NCI-H345 treated with DMSO at 0.1 percent for 48 hours (cell line): Measurements from ENCODE around the gene KYNU.
"Not testable (repeated sequence)": the region's sequence is repeated elsewhere in the genome, so short reads cannot be mapped to it uniquely, and the experiment has no call there.

ENCODE experiments used
- DNase-seq: peaks from one replicate; lab custom pipeline; 2025; ENCODE audit not compliant: unreplicated experiment; lab: John Stamatoyannopoulos, UW

The KYNU gene

DNA sequence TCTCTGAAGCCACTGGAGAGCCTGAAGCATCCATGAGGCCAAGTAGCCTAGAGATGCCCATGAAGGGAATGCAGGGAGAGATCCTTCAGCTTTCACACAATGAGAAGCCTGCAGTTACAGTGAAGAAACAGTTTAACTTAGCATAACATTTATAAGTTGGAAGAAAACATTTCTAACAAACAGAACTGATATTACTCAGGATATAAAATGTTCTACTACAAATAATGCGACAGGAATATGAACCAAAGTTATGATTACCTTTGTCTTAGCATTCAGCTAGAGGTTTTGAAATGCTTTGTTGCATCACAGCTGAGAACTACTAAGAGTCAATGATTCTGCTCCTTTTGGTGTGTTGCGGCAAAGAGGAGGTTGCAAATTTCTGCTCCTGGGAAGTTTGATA, 6.9 kb upstream of the KYNU start:
- DNase-seq = no peak

DNA sequence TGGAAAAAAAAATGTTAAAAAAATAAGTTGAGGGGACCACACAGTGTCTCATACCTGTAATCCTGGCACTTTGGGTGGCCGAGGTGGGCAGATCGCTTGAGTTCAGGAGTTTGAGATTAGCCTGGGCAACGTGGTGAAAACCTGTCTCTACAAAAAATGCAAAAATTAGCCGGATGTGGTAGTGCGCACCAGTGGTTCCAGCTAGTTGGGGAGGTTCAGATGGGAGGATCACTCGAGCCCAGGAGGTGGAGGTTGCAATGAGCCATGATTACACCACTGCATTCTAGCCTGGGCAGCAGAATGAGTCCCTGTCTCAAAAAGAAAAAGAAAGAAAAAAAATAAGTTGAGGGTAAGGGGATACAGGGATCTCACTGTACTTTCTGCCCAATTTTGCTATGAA, 6.1 kb upstream of the KYNU start:
- DNase-seq = no peak

DNA sequence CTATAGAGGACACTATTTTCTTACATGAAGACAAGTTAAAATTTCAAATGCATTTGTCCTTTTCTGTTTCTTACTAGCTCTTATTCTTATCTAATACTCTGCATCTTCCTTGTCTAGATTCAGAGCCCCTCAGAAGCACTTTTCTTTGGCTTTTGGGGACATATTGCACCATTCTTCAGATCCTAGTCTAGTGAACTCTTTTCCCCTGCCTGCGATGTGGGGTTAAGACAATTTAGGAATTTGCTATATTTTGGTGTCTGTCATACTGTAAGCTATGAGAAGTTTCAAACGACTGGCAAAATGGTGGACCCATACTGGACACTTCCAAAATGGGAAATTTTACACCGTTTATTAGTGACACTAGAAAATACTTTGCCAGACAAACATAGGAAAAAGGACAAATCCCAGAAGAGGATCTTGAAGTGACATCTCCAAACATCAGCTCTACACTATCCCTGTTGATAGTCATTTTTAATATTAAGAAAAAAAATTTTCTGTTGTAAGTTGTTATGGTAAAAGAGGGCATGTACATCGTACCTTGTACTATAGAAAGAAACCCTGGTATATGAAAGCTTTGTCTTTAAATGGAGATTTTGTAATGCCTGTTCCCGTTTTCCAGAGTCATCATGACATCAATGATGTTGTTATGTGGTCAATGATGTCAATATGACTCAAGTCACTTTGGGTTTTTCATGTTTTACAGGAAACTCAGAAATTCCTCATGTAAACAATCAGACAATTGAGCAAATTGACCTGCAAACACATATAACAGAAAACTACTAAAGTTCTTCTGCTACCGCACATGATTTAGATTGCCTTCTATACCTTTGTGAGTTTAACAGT, 4.4 kb upstream of the KYNU start:
- no peak for DNase-seq

DNA sequence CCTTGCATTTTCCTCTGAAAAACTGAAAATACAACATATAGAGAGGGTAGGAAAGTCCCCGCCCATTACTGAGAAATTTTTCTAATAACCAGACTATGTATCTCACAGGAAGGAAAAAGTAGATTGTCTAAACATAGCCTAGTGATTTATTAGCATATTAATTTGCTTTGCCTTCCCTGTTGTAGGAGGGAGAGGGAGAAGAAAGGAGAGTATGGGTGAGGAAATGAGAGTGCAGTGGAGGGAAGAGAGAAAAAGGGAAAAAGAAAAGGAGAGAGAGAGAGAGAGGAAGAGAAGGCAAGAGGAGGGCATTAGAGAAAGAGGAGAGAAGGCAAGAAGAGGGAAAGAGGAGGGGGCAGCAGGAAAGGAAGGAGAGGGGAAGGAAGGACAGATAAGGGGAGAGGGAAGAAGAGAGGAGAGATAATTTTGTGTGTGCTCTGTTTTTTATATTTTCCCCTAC, 3.6 kb upstream of the KYNU start:
- DNase-seq = no peak

DNA sequence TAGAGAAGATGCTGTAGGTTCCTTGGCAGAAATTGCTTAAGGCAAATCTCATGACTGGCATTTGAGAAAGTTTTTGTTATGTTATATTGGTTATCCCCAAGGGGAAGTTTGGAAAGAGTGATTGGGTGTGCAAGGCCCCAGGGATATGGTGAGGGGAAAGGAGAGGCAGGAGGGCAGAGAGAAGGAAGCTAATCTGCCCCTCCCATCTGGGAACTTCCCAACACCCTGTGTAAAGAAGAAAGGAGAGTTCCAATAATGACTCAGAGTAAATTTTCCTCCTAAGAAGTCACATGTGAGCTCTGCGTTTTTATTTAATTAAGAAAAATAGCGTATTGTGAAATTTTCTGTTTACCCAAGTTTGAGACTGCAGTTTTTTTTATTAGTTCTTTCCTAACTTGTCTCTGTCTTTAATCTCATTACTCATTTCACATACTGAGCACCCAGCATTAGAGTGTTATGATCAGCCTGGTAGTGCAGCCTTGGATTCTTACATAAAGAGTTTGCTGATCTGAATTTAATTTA, 3.1 kb upstream of the KYNU start:
- no peak for DNase-seq

DNA sequence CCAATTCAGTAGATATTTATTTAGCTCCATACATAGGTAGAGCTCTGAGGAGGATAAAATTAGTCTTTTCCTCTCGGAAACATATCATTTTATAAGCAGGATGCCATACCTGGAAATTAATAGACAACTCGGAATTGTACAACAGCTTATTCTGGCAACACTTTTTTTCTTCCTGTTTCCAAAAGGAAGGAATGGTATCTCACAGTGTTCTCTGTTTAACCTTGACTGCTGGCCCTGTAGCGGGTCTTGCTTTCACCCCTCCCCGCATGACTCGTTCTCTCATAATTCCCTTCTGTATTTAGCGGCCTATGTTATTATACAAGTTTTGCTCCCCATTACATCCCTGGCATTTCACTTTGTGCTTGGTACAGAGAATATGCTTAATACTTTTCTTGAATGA, 2.5 kb upstream of the KYNU start:
- DNase-seq = no peak

DNA sequence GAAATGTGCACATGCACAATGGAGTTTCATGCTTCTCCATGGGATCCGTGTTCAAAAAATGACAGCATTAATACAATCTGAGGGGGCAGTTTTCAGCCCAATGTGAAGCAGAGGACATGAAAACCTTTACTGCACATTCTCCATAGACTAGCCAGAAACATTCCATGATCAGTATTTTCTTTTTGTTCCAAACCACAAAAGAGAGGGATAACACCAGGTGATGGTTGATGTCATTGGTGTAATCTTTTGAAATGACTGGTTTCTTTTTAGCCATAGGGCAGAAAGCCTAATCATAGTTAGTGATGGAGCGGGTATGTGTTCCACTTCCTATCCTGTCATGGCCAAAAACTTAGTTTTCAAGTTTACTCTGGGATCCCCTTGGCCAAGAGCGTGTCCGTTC, 1.8 kb upstream of the KYNU start:
- no peak for DNase-seq

DNA sequence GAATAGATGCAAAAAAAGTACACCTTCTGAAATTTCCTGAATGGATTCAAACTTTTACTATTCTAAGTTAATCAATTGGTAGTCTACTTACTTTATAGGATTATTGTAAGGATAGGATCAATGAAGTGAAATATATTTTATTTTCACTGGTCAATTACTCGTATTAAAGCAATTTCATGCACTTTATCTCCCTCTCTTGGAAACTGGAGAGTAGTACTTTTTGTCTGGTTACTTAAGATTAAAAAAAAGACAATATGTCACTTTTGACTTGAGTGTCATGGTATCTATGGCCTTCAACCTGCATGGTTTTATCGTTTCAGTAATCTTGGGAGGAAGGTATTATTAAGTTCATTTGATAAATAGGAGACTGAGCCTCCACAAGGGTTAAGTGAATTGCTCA, 1.0 kb upstream of the KYNU start:
- DNase-seq = no peak

DNA sequence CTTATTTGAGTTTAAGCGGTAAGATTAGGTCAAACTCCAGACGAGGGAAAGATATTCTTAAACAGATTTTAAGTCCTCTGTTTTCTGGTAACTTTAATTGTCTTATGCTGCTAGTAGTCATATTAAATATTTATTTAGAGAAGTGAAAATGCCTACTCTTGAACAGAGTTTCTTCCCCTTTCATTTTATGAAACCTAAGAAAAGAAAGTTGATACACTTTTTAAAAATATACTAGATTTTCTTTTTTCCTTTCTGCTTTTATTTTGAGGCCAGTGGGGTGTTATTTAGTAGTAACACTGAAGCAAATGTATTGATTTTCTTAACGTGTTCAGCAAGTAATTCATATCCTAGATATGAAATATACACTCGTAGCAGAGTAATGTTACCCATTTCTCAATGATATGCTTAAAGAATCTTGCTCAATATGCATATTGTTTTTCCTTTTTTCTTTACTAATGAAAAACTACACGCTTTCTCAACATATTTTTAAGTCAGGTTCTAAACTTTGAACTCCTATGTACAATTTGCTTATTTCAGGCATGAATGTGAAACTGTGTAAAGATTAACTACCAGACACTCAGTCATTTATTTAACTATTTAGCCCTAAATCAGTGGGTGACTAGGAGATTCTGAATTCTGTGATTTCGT, 691 bp downstream of the KYNU start:
- no peak for DNase-seq

DNA sequence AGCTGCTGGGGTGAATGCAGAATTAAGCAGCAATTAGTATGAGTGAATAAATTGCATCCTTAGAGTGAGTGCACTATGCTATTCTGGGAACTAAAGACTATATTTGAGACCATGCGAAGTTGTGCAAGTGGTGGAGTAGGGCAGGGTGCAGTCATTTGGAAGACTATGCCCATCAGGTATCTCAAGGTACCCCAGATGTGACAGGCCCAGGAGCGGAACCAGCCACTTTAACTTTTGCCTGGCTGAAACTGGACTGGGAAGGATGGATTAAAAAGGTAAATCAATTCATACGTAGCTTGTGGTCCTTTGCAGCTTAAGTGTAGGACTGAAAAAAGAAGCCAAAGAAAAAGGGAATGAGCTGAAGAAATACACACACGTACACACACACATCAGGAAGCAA, 1.7 kb downstream of the KYNU start:
- DNase-seq = no peak

DNA sequence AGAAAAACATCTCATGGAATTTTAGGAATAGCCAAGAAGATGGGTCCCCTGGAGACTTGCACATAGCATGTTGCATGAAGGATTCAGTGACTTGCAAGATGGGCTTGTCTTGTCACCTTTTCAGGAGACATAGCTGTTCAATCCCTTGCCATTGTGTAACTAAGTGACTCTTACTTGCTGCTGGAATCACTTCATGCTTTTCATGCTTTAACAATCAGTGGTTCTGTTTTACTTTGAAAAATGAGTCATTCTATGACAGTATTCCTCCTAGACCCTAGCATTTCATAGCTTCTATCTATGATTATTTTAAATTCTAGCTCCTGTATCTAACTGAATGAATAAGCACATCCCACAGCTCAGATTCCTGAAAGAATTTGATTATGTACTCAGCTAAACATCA, 2.8 kb downstream of the KYNU start:
- DNase-seq = no peak

DNA sequence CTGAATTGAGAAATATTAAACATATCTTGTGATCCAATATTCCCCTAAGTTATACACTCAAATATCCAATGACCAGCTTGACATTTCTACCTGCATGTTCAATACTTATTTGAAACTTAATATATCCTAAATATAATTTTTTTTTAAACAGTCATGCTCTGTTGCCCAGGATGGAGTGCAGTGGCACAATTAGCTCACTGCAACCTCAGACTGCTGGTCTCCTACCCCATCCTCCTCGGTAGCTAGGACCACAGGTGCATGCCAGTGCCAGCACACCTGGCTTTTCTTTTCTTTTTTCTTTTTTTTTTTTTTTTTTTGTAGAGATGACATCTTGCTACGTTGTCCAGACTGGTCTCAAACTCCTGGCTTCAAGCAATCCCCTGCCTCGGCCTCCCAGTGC, 4.2 kb downstream of the KYNU start:
- DNase-seq = no peak

DNA sequence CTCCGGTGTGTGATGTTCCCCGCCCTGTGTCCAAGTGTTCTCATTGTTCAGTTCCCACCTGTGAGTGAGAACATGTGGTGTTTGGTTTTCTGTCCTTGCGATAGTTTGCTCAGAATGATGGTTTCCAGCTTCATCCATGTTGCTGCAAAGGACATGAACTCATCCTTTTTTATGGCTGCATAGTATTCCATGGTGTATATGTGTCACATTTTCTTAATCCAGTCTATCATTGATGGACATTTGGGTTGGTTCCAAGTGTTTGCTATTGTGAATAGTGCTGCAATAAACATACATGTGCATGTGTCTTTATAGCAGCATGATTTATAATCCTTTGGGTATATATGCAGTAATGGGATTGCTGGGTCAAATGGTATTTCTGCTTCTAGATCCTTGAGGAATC, 5.0 kb downstream of the KYNU start:
- DNase-seq = not testable (repeated sequence)

DNA sequence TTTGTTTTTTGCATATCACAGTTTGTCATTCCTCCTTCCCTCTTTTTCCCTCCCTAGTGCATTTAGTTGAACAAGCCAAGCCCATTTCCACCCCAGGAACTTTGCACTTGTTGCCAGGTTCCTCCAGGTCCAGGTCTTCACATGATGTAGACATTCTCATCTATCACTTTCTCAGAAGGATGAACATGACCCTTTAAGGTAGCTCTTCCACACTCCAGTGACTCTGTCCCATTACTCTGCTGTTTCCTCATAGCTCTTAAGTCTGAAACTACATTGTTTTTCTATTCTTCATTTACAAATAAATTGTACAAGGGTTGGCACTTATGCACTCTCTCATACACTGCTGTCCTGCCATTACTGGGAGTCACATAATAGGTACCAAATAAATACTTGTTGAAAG, 6.1 kb downstream of the KYNU start:
- no peak for DNase-seq

DNA sequence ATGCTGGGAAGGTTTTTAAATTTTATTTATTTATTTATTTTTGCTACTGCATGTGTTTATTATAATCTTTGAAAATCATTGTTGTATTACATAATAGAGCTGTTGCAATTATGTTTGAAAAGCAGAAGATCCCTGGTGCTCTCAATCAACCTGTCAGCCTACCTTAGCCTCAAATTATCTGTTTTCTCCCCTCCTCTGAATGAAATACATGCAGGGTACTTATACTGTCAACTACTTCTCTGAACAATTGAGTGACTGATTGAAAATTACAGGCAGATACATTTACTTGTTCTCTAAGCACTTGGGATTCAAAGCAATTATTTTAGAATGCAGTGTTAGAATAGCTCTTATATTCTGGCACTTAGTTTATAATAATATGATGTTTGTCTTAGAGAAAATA, 8.1 kb downstream of the KYNU start:
- DNase-seq = no peak

DNA sequence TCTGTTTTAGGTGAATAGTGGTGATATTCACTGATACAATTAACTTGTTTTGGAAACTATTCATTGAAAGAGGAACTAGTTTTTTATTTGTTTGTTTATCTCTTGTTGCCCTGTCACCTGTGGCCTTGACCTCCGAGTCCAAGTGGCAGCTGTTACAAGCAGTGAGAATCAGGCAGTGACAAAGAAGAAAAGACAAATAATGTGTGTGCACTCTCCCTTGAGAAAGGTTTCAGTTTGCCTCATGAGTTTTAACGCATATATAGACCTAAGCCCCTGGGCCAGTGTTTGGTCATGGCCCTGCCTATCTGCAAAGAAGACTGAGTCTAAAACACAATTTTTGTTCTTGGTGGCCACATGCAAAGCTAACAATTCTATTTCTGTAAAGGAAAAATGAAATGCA, 15.3 kb downstream of the KYNU start:
- DNase-seq = no peak

DNA sequence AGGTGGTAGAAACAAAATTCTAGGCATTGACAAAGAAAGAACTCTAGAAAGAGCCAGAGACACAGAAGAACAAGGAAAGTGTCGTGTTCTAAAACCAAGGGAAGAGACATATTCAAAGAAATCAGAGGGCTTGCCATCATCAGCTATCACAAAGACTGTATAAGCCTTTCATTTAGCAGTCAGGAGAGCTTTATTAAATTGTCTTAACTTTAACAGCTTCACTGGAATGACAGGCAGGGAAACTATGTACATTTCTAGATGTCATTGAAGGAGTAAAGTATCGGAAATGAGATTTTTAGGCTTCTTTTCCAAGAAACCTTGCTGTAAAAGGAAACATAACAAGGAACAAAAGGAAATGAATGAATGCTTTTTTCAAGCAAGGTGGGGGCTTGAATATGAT, 15.8 kb downstream of the KYNU start:
- no peak for DNase-seq

DNA sequence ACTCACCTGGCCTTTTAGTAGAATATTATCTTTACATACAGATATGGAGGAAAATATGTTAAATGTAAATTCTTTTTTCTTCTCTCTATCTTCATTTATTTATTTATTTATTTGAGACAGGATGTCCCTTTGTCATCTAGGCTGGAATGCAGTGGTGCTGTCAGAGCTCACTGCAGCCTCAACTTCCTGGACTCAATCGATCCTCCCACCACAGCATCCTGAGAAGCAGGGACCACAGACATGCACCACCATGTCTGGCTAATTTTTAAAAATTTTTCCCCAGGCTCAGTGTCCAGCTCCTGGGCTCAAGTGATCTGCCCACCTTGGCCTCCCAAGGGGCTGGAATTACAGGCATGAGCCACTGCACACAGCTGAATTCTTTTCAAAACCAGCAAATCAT, 20.3 kb downstream of the KYNU start:
- no peak for DNase-seq

DNA sequence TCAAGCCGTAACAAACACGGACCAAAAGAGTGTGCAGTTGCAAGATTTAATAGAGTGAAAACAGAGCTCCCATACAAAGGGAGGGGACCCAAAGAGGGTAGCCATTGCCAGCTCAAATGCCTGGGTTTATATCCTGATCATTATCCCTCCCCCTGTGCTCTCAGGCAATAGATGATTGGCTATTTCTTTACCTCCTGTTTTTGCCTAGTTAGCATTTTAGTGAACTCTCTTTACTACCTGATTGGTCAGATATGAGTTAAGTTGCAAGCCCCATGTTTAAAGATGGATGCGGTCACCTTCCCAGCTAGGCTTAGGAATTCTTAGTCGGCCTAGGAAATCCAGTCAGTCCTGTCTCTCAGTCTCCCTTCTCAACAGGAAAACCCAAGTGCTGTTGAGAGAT, 22.9 kb downstream of the KYNU start:
- not testable (repeated sequence) for DNase-seq

DNA sequence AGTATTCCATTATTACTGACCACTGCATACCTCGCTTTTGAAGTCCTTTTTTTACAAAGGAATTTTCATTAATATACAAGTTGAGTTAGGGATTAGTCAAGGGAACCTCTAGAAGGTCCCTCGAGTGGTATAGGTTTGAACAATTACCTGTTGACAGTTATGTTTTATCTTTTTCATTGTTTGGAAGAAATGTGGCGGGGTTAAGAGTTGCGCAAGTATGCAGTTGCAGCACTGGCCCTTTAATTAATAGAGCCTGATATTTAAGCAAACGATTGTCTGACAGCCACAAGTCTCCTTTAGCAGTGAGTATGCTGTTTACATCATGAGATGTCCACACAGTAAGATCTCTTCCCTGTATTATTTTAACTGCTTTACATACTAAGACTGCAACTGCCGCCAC, 24.3 kb downstream of the KYNU start:
- DNase-seq = no peak

DNA sequence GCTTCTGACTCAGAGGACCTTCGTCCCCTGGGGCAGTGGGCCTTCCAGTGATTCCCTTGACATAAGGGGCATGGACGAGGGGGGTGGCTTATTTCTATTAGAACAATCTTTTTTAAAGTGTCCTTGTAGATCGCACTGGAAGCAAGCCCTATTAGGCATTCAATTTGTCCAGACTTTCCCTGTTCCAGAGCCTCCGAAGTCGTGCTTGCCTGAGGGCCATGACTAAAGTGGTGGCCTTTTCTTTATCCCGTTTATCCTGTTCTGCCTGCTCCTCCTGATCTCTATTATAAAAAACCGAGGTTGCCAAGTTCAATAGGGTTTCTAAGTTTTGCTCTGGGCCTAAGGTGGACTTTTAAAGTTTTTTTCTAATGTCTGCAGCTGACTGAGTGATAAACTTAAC, 26.3 kb downstream of the KYNU start:
- DNase-seq = not testable (repeated sequence)

DNA sequence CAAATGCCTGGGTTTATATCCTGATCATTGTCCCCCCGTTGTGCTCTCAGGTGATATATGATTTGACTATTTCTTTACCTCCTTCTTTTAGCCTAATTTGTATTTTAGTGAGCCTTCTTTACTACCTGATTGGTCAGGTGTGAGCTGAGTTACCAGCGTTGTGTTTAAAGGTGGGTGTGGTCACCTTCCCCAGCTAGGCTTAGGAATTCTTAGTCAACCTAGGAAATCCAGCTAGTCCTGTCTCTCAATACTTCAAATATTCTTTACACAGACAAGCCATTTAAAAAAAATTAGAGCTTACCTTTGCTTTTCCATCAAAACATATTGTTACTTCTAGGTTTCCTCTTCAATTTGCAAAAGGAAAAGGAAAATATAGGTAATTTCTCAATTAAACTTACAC, 30.2 kb downstream of the KYNU start:
- DNase-seq = no peak
